ENCODE measurements around the gene AKAP12. TPM values are rescaled to one million over a fixed set of nuclear protein-coding genes. Genes with fewer than 3 reads are reported as not detected.

The AKAP12 gene
- total RNA-seq, 3 donors from 2014 or later (not counting 1 experiment from before 2014, with no cell fraction given): 0.07 to 17.6 (median 0.75) TPM

DNA sequence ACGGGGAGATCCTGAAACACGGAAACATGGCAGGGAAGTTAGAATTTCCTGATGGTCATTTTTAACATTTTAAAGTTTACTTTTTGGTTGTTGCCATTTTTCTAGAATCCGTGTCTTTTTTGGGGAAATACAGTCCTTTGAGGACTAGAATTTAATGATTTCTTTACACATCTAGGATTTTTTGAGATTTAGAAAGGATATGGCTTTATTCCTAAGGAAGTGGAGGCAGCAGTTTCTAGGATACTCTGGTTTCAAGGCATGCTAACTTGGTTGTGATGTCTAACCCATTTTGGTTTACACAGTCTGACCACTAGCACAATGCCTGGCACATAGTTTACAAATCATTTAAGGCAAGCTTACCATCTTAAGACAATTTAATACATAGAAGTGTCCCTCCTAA is 152.7 kb downstream of the AKAP12 start:
- peaks cover 57 to 67% of the 10 kb centered on the region in 2 donors for H3K4me1 Mint-ChIP-seq

DNA sequence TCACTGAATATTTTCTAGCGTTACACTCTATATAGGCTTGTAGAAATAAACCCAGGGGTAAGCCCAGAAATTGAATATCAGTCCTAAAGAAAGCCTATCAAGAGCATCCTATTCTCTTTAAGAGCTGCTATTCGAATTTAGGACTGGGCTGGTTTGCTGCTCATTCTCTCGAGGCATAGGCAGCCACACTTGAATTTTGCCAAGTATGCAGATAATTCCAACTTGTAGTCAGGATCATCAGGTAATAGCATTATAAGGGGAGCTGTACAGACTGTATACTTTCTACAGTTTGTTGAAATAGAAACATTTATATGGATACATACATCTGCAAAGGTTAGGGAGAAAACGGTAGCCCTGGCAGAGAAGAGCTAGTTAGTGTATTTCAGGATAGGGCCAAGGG is 153.6 kb downstream of the AKAP12 start:
- peak overlapping the region; percentile 96 for H3K4me3 Mint-ChIP-seq
- H3K36me3 Mint-ChIP-seq: no peaks in the 10 kb centered on the region
- no peaks in the 10 kb centered on the region for H3K27me3 Mint-ChIP-seq (ENCODE audit: low read depth in 2 of 2)
- Histone ChIP-seq H3K4me1 (ENCODE audit: control insufficient read depth, insufficient read depth, low read length) (peaks cover 40% of the 10 kb centered on the region), H3K9me3 (ENCODE audit: control insufficient read depth, insufficient read depth, low read length) (no peaks in the 10 kb centered on the region), H3K27me3 (ENCODE audit: control insufficient read depth, insufficient read depth, low read length) (no peaks in the 10 kb centered on the region), H3K27ac (ENCODE audit: low read length) (peak overlapping the region; percentile 95), H3K4me3 (ENCODE audit: low read length) (no peak overlapping the region), H3K36me3 (ENCODE audit: control insufficient read depth, insufficient read depth, low read length) (no peaks in the 10 kb centered on the region)
- ATAC-seq: no peak
- DNase-seq: no peak
- peaks cover 59 to 66% of the 10 kb centered on the region in 2 donors for H3K4me1 Mint-ChIP-seq
- H3K9me3 Mint-ChIP-seq: no peaks in the 10 kb centered on the region
- TF ChIP-seq, protein P1, sequence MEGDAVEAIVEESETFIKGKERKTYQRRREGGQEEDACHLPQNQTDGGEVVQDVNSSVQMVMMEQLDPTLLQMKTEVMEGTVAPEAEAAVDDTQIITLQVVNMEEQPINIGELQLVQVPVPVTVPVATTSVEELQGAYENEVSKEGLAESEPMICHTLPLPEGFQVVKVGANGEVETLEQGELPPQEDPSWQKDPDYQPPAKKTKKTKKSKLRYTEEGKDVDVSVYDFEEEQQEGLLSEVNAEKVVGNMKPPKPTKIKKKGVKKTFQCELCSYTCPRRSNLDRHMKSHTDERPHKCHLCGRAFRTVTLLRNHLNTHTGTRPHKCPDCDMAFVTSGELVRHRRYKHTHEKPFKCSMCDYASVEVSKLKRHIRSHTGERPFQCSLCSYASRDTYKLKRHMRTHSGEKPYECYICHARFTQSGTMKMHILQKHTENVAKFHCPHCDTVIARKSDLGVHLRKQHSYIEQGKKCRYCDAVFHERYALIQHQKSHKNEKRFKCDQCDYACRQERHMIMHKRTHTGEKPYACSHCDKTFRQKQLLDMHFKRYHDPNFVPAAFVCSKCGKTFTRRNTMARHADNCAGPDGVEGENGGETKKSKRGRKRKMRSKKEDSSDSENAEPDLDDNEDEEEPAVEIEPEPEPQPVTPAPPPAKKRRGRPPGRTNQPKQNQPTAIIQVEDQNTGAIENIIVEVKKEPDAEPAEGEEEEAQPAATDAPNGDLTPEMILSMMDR (IDR thresholded peaks at IDR 0.05): no peak
- H3K27ac Mint-ChIP-seq: peak overlapping the region; percentile 97 to 99
- intact Hi-C loops (cut with micrococcal nuclease): no loop called here
- 78% methylated on average over 4 of the region's 4 CpGs for WGBS (ENCODE audit: insufficient coverage)

More for the DNA sequence above, 152.7 kb downstream of the AKAP12 start:
- Mint-ChIP-seq H3K27me3 (ENCODE audit: low read depth in 2 of 2) (no peaks in the 10 kb centered on the region), H3K36me3 (no peaks in the 10 kb centered on the region), H3K9me3 (no peaks in the 10 kb centered on the region), H3K4me3 (peak overlapping the region; percentile 96), H3K27ac (peak overlapping the region; percentile 97 to 99)
- Histone ChIP-seq H3K27ac (ENCODE audit: low read length) (peak overlapping the region; percentile 95), H3K27me3 (ENCODE audit: control insufficient read depth, insufficient read depth, low read length) (no peaks in the 10 kb centered on the region), H3K36me3 (ENCODE audit: control insufficient read depth, insufficient read depth, low read length) (no peaks in the 10 kb centered on the region), H3K4me1 (ENCODE audit: control insufficient read depth, insufficient read depth, low read length) (peaks cover 46% of the 10 kb centered on the region), H3K9me3 (ENCODE audit: control insufficient read depth, insufficient read depth, low read length) (no peaks in the 10 kb centered on the region), H3K4me3 (ENCODE audit: low read length) (peak overlapping the region; percentile 70)
- ATAC-seq: no peak
- WGBS (ENCODE audit: insufficient coverage): 7% methylated on average over 3 of the region's 3 CpGs
- TF ChIP-seq, protein P1 (IDR thresholded peaks at IDR 0.05): no peak
- no peak for DNase-seq
- intact Hi-C loops (cut with micrococcal nuclease): no loop called here

DNA sequence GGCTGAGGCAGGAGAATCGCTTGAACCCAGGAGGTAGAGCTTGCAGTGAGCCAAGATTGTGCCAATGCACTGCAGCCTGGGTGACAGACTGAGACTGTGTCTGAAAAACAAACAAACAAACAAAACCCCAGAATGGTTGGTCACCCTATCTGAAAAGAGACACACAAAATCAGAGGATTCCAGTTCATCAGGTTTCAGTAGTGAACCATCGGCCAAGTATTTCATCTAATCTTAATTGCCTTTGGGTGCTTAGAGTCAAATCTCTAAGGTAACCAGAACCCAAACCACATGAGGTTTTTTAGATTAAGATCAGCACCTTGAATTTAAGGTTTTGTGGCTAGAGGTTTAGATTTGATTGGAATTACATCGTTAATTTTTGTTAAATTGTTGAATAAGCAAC is 159.9 kb downstream of the AKAP12 start:
- H3K4me1 Mint-ChIP-seq: peaks cover 47 to 62% of the 10 kb centered on the region in 2 donors
- H3K4me3 Mint-ChIP-seq: no peak overlapping the region
- no peak overlapping the region for H3K27ac ChIP-seq (ENCODE audit: low read length)
- H3K36me3 ChIP-seq (ENCODE audit: control insufficient read depth, insufficient read depth, low read length): peaks cover 17% of the 10 kb centered on the region
- H3K27me3 ChIP-seq (ENCODE audit: control insufficient read depth, insufficient read depth, low read length): no peaks in the 10 kb centered on the region
- ATAC-seq (no peak), DNase-seq (no peak)
- 49% methylated on average over 3 of the region's 3 CpGs for WGBS (ENCODE audit: insufficient coverage)
- TF ChIP-seq, protein P1 (IDR thresholded peaks at IDR 0.05): no peak
- H3K27ac Mint-ChIP-seq: peak overlapping the region in 1 of 2 donors; percentile 29
- no peak overlapping the region for H3K4me3 ChIP-seq (ENCODE audit: low read length)
- no peaks in the 10 kb centered on the region for H3K9me3 Mint-ChIP-seq
- intact Hi-C loops (cut with micrococcal nuclease): no loop called here
- no peaks in the 10 kb centered on the region for H3K36me3 Mint-ChIP-seq
- peaks cover 22% of the 10 kb centered on the region for H3K4me1 ChIP-seq (ENCODE audit: control insufficient read depth, insufficient read depth, low read length)
- no peaks in the 10 kb centered on the region for H3K9me3 ChIP-seq (ENCODE audit: control insufficient read depth, insufficient read depth, low read length)
- H3K27me3 Mint-ChIP-seq (ENCODE audit: low read depth in 2 of 2): no peaks in the 10 kb centered on the region

DNA sequence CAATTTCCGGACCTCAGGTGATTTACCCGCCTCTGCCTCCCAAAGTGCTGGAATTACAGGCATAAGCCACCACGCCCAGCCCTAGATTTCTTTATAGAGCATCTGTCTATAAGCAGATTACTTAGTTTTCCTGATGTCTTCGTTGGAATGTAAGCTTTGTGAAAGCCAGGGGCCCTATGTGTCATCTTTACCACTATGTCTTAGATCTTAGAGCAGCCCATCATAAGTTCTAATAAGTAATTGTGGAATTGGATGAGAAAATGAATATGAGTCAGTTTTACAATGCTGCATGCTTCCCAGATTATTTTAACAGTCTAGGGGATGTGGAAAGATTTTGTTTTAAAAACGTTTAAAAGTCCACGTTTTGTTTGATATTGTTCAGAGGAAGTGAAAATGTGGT is 160.7 kb downstream of the AKAP12 start:
- H3K4me1 ChIP-seq (ENCODE audit: control insufficient read depth, insufficient read depth, low read length): peaks cover 20% of the 10 kb centered on the region
- H3K36me3 Mint-ChIP-seq: no peaks in the 10 kb centered on the region

More for the DNA sequence above, 160.7 kb downstream of the AKAP12 start:
- H3K36me3 ChIP-seq (ENCODE audit: control insufficient read depth, insufficient read depth, low read length): peaks cover 24% of the 10 kb centered on the region
- no peaks in the 10 kb centered on the region for H3K9me3 Mint-ChIP-seq
- no peak overlapping the region for H3K27ac ChIP-seq (ENCODE audit: low read length)
- DNase-seq: no peak
- no peak for ATAC-seq
- 47% methylated on average over 5 of the region's 6 CpGs for WGBS (ENCODE audit: insufficient coverage)
- H3K4me3 ChIP-seq (ENCODE audit: low read length): no peak overlapping the region
- H3K27me3 ChIP-seq (ENCODE audit: control insufficient read depth, insufficient read depth, low read length): no peaks in the 10 kb centered on the region
- H3K27ac Mint-ChIP-seq: peak overlapping the region; percentile 67 to 80
- intact Hi-C loops (cut with micrococcal nuclease): no loop called here
- peaks cover 39 to 54% of the 10 kb centered on the region in 2 donors for H3K4me1 Mint-ChIP-seq
- H3K4me3 Mint-ChIP-seq: peak overlapping the region; percentile 15
- TF ChIP-seq, protein P1 (IDR thresholded peaks at IDR 0.05): no peak
- no peaks in the 10 kb centered on the region for H3K27me3 Mint-ChIP-seq (ENCODE audit: low read depth in 2 of 2)
- H3K9me3 ChIP-seq (ENCODE audit: control insufficient read depth, insufficient read depth, low read length): no peaks in the 10 kb centered on the region

All from natural killer cell (primary cell).